Measurements from ENCODE around the gene MED13L.
A peak's percentile ranks its signal among the peaks of the same experiment; 100 is the strongest.

The MED13L gene

GRCh38 chr12:116276652-116277466 is 634 bp downstream of the MED13L start:
- DNase-seq: peak; percentile 49

GRCh38 chr12:116274551-116275375 is 2.7 kb downstream of the MED13L start:
- no peak for DNase-seq

GRCh38 chr12:116273813-116274550 is 3.5 kb downstream of the MED13L start:
- no peak for DNase-seq

- DNase-seq: no peak
Measured at GRCh38 chr12:116267948-116268347, 9.5 kb downstream of the MED13L start.

GRCh38 chr12:116266631-116267349 is 10.7 kb downstream of the MED13L start:
- DNase-seq: peak; percentile 54

- DNase-seq: peak; percentile 42
Measured at GRCh38 chr12:116266168-116266601, 11.3 kb downstream of the MED13L start.

GRCh38 chr12:116265351-116266147 is 11.9 kb downstream of the MED13L start:
- DNase-seq: peak; percentile 84

- DNase-seq: no peak
Measured at GRCh38 chr12:116264525-116265070, 12.9 kb downstream of the MED13L start.

GRCh38 chr12:116263844-116264243 is 13.6 kb downstream of the MED13L start:
- peak; percentile 44 for DNase-seq

GRCh38 chr12:116263431-116263830 is 14.1 kb downstream of the MED13L start:
- DNase-seq: no peak

GRCh38 chr12:116262741-116263140 is 14.8 kb downstream of the MED13L start:
- no peak for DNase-seq

GRCh38 chr12:116261525-116262100 is 15.9 kb downstream of the MED13L start:
- DNase-seq: no peak

GRCh38 chr12:116259800-116260577 is 17.5 kb downstream of the MED13L start:
- no peak for DNase-seq

GRCh38 chr12:116257826-116258225 is 19.7 kb downstream of the MED13L start:
- DNase-seq: no peak

GRCh38 chr12:116257215-116257614 is 20.3 kb downstream of the MED13L start:
- DNase-seq: no peak

- DNase-seq: no peak
Measured at GRCh38 chr12:116249938-116250337, 27.6 kb downstream of the MED13L start.

GRCh38 chr12:116248930-116249329 is 28.6 kb downstream of the MED13L start:
- no peak for DNase-seq

GRCh38 chr12:116248433-116248832 is 29.1 kb downstream of the MED13L start:
- no peak for DNase-seq

- no peak for DNase-seq
Measured at GRCh38 chr12:116247377-116247776, 30.1 kb downstream of the MED13L start.
